NB4 (cell line): ENCODE results near the gene MYLK.
"Not testable (repeated sequence)": the region's sequence is repeated elsewhere in the genome, so short reads cannot be mapped to it uniquely, and the experiment has no call there.

Source experiments
- DNase-seq: peaks from one replicate; pipeline ENCODE4 v3.0.0; 2010; ENCODE audit warnings: low read depth
- H3K4me3 ChIP-seq: one replicate; pipeline ENCODE4 v1.5.1; 2011; ENCODE audit warnings: mild to moderate bottlenecking, low read depth, low read length, moderate library complexity
- CTCF ChIP-seq: IDR thresholded peaks from one replicate; pipeline ENCODE4 v1.5.1; 2012; ENCODE audit warnings: low read depth, low read length
- MYC ChIP-seq: IDR thresholded peaks from 2 replicates; pipeline ENCODE4 v1.6.1; 2011; ENCODE audit warnings: low read depth, low read length
- POLR2A ChIP-seq: IDR thresholded peaks from 2 replicates; pipeline ENCODE4 v1.6.1; 2011; ENCODE audit warnings: mild to moderate bottlenecking; ENCODE audit not compliant: insufficient read length; ENCODE audit errors: extremely low read depth
- TF ChIP-seq, protein P1 (sequence below): IDR thresholded peaks from 2 replicates; pipeline ENCODE4 v1.6.1; 2011; ENCODE audit warnings: low read depth, low read length

MYLK gene

DNA sequence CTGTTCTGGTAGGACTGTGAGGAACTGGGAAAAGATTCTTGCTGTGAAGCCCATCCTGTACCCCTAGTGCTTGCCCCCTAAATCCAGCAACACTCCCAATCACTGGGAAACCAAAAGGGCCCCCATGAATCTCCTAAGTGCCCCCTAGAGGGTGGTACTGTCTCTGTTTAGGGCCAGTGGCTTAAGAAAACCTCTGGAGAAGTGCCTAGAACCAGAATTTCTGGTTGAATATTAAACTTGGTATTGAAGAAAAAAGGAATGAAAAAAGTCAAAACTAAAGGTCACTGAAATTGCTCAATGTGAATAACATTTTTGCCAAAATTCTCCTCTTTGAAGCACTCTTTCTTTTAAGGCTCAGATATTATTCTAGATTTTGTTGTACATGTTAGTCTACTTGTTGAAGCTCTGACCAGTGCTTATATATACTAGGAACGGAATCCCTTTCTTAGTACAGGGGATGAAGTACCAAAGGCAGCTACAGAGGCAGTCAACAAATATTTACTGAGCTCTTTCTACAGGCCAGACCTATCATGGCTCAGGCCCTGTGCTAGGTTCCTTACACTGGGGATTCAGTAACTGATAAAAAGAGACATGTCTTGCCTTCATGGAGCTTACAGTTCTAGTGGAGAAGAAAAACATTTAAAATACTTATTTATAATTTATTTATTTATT lies 138.8 kb downstream of the MYLK start:
- peak; percentile 20 for DNase-seq
- TF ChIP-seq POLR2A = no peak
- TF ChIP-seq CTCF = peak; percentile 21
- H3K4me3 ChIP-seq = no peak overlapping the region

DNA sequence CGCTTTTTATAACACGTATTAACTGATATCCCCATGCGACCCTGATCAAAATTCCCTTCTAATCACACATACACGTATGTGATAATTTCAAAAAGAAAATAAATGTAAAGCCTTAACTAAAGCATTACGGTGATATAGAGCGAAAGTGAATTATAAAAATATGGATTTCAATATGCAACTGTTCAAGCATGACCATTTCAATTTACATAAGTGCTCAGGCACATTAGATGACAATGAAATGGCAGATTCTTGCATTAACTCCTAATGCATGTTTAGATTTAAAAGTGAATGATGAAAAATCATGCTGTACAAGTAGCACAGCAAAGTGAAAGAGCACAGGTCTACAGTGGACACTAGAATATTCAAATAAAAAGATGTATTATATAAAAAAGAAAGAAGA lies 140.1 kb downstream of the MYLK start:
- no peak for DNase-seq
- TF ChIP-seq CTCF (no peak), MYC (no peak), POLR2A (no peak)
- TF ChIP-seq, protein P1, sequence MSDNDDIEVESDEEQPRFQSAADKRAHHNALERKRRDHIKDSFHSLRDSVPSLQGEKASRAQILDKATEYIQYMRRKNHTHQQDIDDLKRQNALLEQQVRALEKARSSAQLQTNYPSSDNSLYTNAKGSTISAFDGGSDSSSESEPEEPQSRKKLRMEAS = no peak
- H3K4me3 ChIP-seq = no peak overlapping the region

DNA sequence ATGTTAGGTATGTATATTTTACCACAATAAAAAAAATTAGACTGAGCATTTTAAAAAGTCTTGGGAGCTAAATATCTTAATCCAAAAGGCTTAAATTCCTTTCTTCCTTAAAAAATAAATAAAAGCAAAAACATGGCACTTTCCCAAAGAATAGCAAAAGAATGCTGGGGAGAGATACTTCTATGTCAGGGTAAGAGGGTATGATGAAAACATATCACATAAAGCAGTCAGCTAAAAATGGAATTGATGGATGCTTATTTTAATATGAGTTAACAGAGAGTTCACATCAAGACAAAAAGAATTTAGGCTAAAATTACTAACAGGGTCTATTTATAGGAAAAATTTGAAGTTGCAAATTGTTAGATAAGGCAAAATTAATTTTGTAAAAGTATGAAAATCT lies 141.0 kb downstream of the MYLK start:
- TF ChIP-seq, protein P1 = no peak
- DNase-seq = no peak
- no peak overlapping the region for H3K4me3 ChIP-seq

DNA sequence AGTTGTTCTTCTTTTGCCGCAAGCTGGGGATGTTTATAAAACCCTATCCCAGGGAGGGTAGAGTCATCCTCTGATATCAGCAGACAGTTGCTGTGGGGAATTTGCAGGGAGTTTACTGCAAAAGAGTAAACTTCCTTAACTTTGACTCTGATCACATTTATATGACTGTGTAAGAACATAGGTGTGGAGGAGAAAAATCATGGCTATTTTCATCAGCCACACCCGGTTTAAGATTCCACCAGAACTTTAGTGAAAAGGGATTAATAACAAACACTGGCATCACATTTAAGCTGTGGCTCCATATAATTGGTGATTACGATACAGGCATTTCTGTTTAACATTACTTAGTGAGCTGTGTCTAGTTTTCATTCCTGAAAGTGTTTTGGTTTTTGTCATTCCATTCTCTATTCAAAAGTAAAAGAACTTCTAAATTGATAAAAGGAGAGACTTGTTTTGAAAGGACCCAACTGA lies 143.1 kb downstream of the MYLK start:
- TF ChIP-seq CTCF (no peak), MYC (no peak), POLR2A (no peak)
- TF ChIP-seq, protein P1 = no peak
- no peak overlapping the region for H3K4me3 ChIP-seq
- DNase-seq = no peak

- DNase-seq = no peak
- TF ChIP-seq MYC = no peak
- no peak for TF ChIP-seq POLR2A
These were observed 143.7 kb downstream of the MYLK start for GRCh38 chr3:123740391-123740822.

GRCh38 chr3:123739754-123740153 lies 144.4 kb downstream of the MYLK start:
- TF ChIP-seq POLR2A = no peak
- TF ChIP-seq CTCF = no peak
- TF ChIP-seq MYC = no peak
- TF ChIP-seq, protein P1 = no peak
- DNase-seq = no peak
- no peak overlapping the region for H3K4me3 ChIP-seq

More at GRCh38 chr3:123740391-123740822, 143.7 kb downstream of the MYLK start:
- H3K4me3 ChIP-seq = no peak overlapping the region

GRCh38 chr3:123739106-123739505 lies 145.0 kb downstream of the MYLK start:
- no peak for DNase-seq
- no peak overlapping the region for H3K4me3 ChIP-seq
- TF ChIP-seq, protein P1 = no peak
- TF ChIP-seq MYC (no peak), CTCF (no peak), POLR2A (no peak)

GRCh38 chr3:123738522-123738921 lies 145.6 kb downstream of the MYLK start:
- DNase-seq, H3K4me3 ChIP-seq: not testable (repeated sequence)
